Measurements from ENCODE around the gene HFM1. TPM values are rescaled to one million over a fixed set of nuclear protein-coding genes. Genes with fewer than 3 reads are reported as not detected.

Gene HFM1
- total RNA-seq, 1 experiment from 2014 or later, result 0.39 TPM

DNA sequence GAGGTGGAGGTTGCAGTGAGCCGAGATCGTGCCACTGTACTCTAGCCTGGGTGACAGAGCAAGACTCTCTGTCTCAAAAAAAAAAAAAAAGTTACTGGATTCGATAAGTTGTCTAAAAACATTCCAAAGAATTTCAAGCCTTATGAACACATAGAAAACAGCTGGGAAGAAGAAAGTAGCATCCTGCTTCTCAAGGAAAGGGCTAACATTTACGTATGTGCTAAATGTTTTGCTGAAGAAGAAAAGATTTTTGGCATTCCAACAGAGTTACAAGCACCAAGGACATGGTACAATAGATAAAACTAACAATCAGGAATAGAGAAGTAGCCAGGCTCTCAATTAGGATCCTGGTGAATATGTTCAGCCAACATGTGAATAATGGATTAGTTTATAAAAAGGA lies 69.8 kb downstream of the HFM1 start:
- Histone ChIP-seq H3K36me3 (ENCODE audit: control insufficient read depth, insufficient read depth, low read length) (no peaks in the 10 kb centered on the region), H3K27ac (ENCODE audit: low read length) (no peak overlapping the region), H3K4me3 (ENCODE audit: low read depth in 2 of 2, low read length in 2 of 2) (no peak overlapping the region), H3K9me3 (ENCODE audit: control insufficient read depth, insufficient read depth, low read depth, low read length) (no peaks in the 10 kb centered on the region), H3K4me1 (ENCODE audit: control insufficient read depth, insufficient read depth, low read length) (no peaks in the 10 kb centered on the region), H3K27me3 (ENCODE audit: control insufficient read depth, insufficient read depth, low read length) (no peaks in the 10 kb centered on the region)
- DNase-seq (ENCODE audit: low read depth, low spot score) (no peak), ATAC-seq (no peak)
- intact Hi-C loops (cut with micrococcal nuclease; ENCODE audit: unreplicated experiment), result no loop called here
- POLR2A ChIA-PET, result no interaction called here
- TF ChIP-seq, protein P1, sequence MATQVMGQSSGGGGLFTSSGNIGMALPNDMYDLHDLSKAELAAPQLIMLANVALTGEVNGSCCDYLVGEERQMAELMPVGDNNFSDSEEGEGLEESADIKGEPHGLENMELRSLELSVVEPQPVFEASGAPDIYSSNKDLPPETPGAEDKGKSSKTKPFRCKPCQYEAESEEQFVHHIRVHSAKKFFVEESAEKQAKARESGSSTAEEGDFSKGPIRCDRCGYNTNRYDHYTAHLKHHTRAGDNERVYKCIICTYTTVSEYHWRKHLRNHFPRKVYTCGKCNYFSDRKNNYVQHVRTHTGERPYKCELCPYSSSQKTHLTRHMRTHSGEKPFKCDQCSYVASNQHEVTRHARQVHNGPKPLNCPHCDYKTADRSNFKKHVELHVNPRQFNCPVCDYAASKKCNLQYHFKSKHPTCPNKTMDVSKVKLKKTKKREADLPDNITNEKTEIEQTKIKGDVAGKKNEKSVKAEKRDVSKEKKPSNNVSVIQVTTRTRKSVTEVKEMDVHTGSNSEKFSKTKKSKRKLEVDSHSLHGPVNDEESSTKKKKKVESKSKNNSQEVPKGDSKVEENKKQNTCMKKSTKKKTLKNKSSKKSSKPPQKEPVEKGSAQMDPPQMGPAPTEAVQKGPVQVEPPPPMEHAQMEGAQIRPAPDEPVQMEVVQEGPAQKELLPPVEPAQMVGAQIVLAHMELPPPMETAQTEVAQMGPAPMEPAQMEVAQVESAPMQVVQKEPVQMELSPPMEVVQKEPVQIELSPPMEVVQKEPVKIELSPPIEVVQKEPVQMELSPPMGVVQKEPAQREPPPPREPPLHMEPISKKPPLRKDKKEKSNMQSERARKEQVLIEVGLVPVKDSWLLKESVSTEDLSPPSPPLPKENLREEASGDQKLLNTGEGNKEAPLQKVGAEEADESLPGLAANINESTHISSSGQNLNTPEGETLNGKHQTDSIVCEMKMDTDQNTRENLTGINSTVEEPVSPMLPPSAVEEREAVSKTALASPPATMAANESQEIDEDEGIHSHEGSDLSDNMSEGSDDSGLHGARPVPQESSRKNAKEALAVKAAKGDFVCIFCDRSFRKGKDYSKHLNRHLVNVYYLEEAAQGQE (IDR thresholded peaks at IDR 0.05; ENCODE audit: insufficient read depth in 1 of 2, low read depth in 2 of 2, low read length in 1 of 2), result no peak
- TF ChIP-seq POLR2AphosphoS5 (IDR thresholded peaks at IDR 0.05; ENCODE audit: low read depth, low read length) (no peak), SIN3A (IDR thresholded peaks at IDR 0.05; ENCODE audit: borderline replicate concordance, insufficient read depth, low read depth, low read length) (no peak), TCF7L2 (IDR thresholded peaks at IDR 0.05; ENCODE audit: low read depth, low read length) (no peak)
- TF ChIP-seq, protein P2, sequence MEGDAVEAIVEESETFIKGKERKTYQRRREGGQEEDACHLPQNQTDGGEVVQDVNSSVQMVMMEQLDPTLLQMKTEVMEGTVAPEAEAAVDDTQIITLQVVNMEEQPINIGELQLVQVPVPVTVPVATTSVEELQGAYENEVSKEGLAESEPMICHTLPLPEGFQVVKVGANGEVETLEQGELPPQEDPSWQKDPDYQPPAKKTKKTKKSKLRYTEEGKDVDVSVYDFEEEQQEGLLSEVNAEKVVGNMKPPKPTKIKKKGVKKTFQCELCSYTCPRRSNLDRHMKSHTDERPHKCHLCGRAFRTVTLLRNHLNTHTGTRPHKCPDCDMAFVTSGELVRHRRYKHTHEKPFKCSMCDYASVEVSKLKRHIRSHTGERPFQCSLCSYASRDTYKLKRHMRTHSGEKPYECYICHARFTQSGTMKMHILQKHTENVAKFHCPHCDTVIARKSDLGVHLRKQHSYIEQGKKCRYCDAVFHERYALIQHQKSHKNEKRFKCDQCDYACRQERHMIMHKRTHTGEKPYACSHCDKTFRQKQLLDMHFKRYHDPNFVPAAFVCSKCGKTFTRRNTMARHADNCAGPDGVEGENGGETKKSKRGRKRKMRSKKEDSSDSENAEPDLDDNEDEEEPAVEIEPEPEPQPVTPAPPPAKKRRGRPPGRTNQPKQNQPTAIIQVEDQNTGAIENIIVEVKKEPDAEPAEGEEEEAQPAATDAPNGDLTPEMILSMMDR (IDR thresholded peaks at IDR 0.05), result no peak
- in situ Hi-C loops (cut with HindIII; ENCODE audit: low pct_unique_long_range_greater_than_20kb, low sequenced_read_pairs), result no loop called here
- CTCF ChIA-PET, result no interaction called here
- no TSS peak for BruUV-seq (replicated peaks)

DNA sequence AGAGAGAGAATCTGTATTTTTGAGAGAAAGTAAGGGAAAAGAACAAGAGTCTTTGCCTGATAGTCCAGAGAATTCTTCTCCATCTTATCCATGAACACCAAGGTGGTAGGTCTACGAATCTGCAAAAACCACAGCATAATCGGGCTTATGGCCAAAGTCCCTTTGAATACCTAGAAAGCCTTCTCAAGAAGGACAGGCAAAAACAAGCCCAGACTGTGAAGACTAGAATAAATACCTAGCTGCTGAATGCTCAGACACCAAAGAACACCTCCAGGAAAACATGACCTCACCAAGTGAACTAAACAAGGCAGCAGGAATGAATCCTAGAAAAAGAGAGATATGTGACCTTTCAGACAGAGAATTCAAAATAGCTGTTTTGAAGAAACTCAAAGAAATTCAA lies 79.2 kb downstream of the HFM1 start:
- Histone ChIP-seq H3K4me1 (ENCODE audit: control insufficient read depth, insufficient read depth, low read length) (no peaks in the 10 kb centered on the region), H3K36me3 (ENCODE audit: control insufficient read depth, insufficient read depth, low read length) (no peaks in the 10 kb centered on the region), H3K4me3 (ENCODE audit: low read depth in 2 of 2, low read length in 2 of 2) (no peak overlapping the region), H3K9me3 (ENCODE audit: control insufficient read depth, insufficient read depth, low read depth, low read length) (no peaks in the 10 kb centered on the region), H3K27me3 (ENCODE audit: control insufficient read depth, insufficient read depth, low read length) (no peaks in the 10 kb centered on the region), H3K27ac (ENCODE audit: low read length) (no peak overlapping the region)
- no peak for ATAC-seq
- BruUV-seq (replicated peaks), result no TSS peak
- DNase-seq (ENCODE audit: low read depth, low spot score), result no peak
- intact Hi-C loops (cut with micrococcal nuclease; ENCODE audit: unreplicated experiment), result no loop called here
- in situ Hi-C loops (cut with HindIII; ENCODE audit: low pct_unique_long_range_greater_than_20kb, low sequenced_read_pairs), result no loop called here
- ChIA-PET POLR2A (no interaction called here), CTCF (no interaction called here)
- no peak for TF ChIP-seq POLR2AphosphoS5 (IDR thresholded peaks at IDR 0.05; ENCODE audit: low read depth, low read length)
- TF ChIP-seq TCF7L2 (IDR thresholded peaks at IDR 0.05; ENCODE audit: low read depth, low read length), result no peak
- TF ChIP-seq, protein P1 (IDR thresholded peaks at IDR 0.05; ENCODE audit: insufficient read depth in 1 of 2, low read depth in 2 of 2, low read length in 1 of 2), result no peak
- no peak for TF ChIP-seq SIN3A (IDR thresholded peaks at IDR 0.05; ENCODE audit: borderline replicate concordance, insufficient read depth, low read depth, low read length)
- TF ChIP-seq, protein P2 (IDR thresholded peaks at IDR 0.05), result no peak
